Activated T-cell treated with anti-CD3 and anti-CD28 coated beads, Interleukin-2, amount 50 U/mL, for 4 hours (primary cell): ENCODE results near the gene GRIP1. TPM values are rescaled to one million over a fixed set of nuclear protein-coding genes. Genes with fewer than 3 reads are reported as not detected.
A peak's percentile ranks its signal among the peaks of the same experiment; 100 is the strongest.

Source experiments
- ATAC-seq, 2 donors: fragments of 200-7000 bp; cut with Tn5 transposase; one replicate each; pipeline ENCODE4 v1.10.0; 2021
- DNase-seq: peaks from one replicate; pipeline ENCODE4 v3.0.0-alpha.2; 2020
- H3K27me3 Mint-ChIP-seq: one replicate; pipeline ENCODE4 v1.8.0; 2021; ENCODE audit warnings: low read depth, mixed read lengths
- H3K36me3 Mint-ChIP-seq: one replicate; pipeline ENCODE4 v1.8.0; 2022; ENCODE audit warnings: mixed read lengths; ENCODE audit not compliant: insufficient read depth
- H3K4me1 Mint-ChIP-seq: one replicate; pipeline ENCODE4 v1.8.0; 2021; ENCODE audit warnings: low read depth, mixed read lengths
- H3K4me3 Mint-ChIP-seq: one replicate; pipeline ENCODE4 v1.8.0; 2021; ENCODE audit warnings: mild to moderate bottlenecking, moderate library complexity, mixed read lengths
- H3K9me3 Mint-ChIP-seq: one replicate; pipeline ENCODE4 v1.8.0; 2021; ENCODE audit warnings: mixed read lengths
- total RNA-seq, 3 donors: library from RNA; stranded (reverse); gene quantifications; one replicate each; pipeline ENCODE4 v1.2.1, GENCODE V29; 2021

The GRIP1 gene
- total RNA-seq, 3 donors from 2014 or later, result 1.6 to 8.0 (median 4.4) TPM

DNA sequence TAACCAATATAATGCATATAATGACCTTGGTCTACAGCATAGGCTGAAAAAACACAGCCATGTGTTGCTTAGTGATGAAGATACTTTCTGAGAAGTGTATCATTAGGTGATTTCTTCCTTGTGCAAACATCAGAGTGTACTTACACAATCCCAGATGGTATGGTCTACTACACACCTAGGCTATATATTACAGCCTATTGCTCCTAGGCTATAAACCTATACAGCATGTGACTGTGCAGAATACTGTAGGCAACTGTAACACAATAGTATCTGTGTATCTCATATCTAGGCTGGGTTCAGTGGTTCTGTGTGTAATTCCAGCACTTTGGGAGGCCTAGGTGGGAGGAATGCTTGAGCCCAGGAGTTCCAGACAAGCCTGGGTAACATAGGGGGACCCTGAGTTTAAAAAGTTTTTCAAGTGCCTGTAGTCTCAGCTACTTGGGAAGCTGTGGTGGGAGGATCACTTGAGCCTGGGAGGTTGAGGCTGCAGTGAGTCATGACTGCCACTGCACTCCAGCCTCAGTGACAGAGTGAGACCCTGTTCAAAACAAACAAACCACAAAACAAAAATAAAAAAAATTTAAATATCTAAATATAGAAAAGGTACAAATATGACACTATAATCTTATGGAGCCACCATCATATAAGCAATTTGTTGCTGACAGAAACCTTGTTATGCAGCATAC is 66.6 kb downstream of the GRIP1 start:
- Mint-ChIP-seq H3K4me3 (no peak overlapping the region), H3K27me3 (no peaks in the 10 kb centered on the region), H3K9me3 (no peaks in the 10 kb centered on the region), H3K36me3 (no peaks in the 10 kb centered on the region), H3K4me1 (no peaks in the 10 kb centered on the region)
- DNase-seq, result no peak
- ATAC-seq, result no peak

DNA sequence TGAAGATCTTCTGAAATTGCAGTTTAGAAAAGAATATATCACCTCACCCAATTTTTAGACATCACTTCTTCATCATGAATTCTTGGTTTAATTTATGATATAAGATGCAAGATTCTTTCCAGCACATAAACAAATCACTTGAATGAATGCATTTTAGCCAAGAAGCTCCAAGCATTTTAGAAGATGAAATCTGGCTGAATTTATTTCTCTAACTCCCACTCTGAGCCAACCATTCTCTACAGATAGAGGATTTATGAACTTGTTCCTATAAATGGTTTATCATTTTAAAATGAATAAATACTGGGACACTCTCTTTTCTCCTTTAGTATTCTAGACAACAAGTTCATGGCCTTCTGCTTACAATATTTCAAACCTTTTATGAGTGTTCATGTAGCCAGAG is 71.7 kb downstream of the GRIP1 start:
- ATAC-seq, result no peak
- Mint-ChIP-seq H3K9me3 (no peaks in the 10 kb centered on the region), H3K4me1 (no peaks in the 10 kb centered on the region), H3K27me3 (no peaks in the 10 kb centered on the region), H3K36me3 (no peaks in the 10 kb centered on the region), H3K4me3 (no peak overlapping the region)
- no peak for DNase-seq

DNA sequence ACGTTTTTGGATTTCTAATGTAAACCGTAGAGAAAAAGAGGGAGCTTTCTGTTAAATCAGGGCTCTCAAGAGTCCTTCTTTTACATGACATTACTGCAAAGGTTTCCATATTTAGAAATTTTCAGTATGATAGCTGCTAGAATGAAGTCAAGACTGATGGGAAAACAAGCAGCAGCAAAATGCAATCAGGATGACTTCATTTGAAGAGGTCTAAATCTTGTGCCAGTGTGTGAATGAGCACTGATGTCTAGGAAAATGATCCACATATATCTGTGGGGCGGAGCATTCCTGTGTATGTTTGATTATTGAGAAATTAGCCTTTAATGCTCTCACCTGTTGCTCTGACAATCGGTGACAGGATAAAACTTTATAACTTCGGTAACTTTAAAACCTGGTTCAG is 73.6 kb downstream of the GRIP1 start:
- Mint-ChIP-seq H3K27me3 (no peaks in the 10 kb centered on the region), H3K4me3 (no peak overlapping the region), H3K4me1 (no peaks in the 10 kb centered on the region), H3K36me3 (no peaks in the 10 kb centered on the region), H3K9me3 (no peaks in the 10 kb centered on the region)
- ATAC-seq (no peak), DNase-seq (no peak)

DNA sequence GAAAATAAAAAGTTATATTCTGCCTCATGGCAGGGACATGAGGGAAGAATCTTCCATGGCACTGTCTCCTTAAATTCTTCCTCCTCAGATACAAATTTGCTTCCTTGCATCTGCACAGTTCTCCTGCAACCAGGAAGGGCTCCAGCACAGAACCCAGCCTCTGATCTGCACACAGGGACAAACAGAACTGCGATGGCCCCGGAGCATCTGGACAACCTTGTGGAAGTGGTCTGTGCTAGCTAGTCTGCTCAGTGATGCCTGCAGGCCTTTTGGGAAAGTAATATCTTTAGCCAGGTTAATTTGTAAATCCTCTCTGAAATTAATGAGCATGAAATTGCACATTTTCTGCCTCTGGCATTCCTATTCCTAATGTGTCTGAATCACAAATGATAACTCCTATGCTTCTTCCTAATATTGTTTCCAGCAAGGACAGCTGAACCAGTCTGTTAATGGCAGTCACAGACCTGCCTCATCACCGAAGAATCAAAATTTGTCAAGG is 74.8 kb downstream of the GRIP1 start:
- ATAC-seq (no peak), DNase-seq (no peak)
- no peak overlapping the region for H3K4me3 Mint-ChIP-seq
- H3K27me3 Mint-ChIP-seq, result no peaks in the 10 kb centered on the region
- H3K36me3 Mint-ChIP-seq, result no peaks in the 10 kb centered on the region
- no peaks in the 10 kb centered on the region for H3K4me1 Mint-ChIP-seq
- H3K9me3 Mint-ChIP-seq, result no peaks in the 10 kb centered on the region

DNA sequence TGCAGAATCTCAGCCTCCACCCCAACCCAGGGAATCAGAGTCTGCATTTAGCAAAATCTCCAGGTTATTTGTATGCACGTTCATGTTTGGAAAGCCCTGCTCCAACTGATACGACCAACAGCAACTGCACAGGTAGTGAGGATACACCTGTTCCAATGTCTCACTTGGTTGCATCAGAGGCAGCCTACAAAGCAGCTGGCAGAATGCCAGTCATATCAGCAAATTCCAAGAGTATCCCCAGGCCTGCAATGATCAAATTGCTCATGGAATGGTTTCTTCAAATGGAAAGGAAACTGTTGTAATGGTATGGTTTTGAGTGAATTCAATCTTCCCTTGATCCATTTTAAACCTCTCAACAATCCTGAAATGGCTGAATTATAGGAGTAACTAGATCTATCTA is 75.4 kb downstream of the GRIP1 start:
- H3K4me3 Mint-ChIP-seq, result no peak overlapping the region

DNA sequence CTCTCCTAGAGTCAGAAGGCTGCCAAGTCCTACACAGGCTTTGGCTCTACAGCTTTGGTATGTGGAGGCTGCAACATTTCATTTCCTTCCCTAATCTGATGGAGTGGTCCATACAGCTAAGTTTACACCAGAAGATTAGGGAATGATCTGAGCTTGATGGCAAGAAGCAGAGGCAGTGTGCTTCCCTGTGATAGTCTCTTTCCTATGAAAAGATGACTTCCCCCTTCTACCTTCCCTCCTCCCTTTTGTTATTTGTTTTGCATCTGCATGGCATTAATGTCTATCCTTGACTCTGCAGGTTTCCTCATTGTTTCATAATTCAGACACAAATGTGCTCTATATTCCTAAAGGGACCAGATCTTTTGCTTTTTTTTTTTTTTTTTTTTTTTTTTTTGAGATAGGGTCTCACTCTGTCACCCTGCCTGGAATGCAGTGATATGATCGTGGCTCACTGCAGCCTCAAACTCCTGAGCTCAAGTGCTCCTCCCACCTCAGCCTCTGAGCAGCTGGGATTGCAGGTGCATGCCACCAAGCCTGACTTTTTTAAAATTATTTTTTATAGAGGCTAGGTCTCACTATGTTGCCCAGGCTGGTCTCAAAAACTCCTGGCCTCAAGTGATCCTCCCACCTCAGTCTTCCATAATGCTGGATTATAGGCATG is 76.3 kb downstream of the GRIP1 start:
- no peaks in the 10 kb centered on the region for H3K4me1 Mint-ChIP-seq
- DNase-seq, result no peak
- H3K36me3 Mint-ChIP-seq, result no peaks in the 10 kb centered on the region
- no peaks in the 10 kb centered on the region for H3K27me3 Mint-ChIP-seq
- ATAC-seq, result no peak
- no peak overlapping the region for H3K4me3 Mint-ChIP-seq
- H3K9me3 Mint-ChIP-seq, result no peaks in the 10 kb centered on the region

More for the DNA sequence above, 75.4 kb downstream of the GRIP1 start:
- no peaks in the 10 kb centered on the region for H3K9me3 Mint-ChIP-seq
- no peak for DNase-seq
- ATAC-seq, result no peak
- no peaks in the 10 kb centered on the region for H3K4me1 Mint-ChIP-seq
- H3K36me3 Mint-ChIP-seq, result no peaks in the 10 kb centered on the region
- no peaks in the 10 kb centered on the region for H3K27me3 Mint-ChIP-seq

DNA sequence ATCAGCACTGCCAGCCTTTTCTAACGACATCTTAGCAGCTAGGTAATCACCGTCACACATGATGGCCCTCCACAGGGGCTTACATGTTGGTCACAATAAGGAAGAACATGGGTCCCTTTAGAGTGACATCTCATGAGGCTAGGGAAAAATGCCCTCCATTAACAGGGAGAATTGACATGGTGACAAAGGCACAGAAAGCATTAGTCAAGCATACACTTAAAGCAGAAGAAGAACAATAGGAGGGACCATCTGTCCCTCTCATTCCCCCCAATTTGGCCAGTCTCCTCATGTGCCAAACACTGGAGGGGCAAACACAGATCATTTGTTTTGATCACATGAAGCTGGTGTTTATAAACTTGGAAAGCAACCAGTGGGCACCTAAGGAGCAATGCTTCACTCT is 78.0 kb downstream of the GRIP1 start:
- ATAC-seq, result no peak
- Mint-ChIP-seq H3K36me3 (no peaks in the 10 kb centered on the region), H3K4me1 (no peaks in the 10 kb centered on the region), H3K27me3 (no peaks in the 10 kb centered on the region), H3K9me3 (no peaks in the 10 kb centered on the region), H3K4me3 (no peak overlapping the region)
- DNase-seq, result no peak

DNA sequence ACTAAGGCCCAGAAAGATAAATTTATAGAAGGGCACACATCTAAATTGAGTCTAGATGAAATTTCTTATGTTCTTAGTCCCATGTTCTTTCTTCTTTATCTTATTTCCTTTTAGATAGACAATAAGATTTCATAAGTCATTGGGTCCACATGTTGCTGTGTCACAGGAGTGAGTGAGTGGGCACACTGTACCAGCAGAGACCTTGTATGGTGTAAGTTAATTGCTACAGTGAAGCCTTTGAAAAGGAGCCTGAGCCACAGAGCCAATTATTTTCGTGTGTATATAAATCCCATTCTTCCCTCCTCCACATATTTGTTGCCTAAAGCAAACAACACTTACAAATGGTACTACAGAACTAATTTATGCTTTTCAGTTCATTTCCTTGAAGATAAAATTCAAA is 79.1 kb downstream of the GRIP1 start:
- DNase-seq (no peak), ATAC-seq (no peak)
- H3K4me3 Mint-ChIP-seq, result no peak overlapping the region
- H3K4me1 Mint-ChIP-seq, result no peaks in the 10 kb centered on the region
- H3K27me3 Mint-ChIP-seq, result no peaks in the 10 kb centered on the region
- no peaks in the 10 kb centered on the region for H3K9me3 Mint-ChIP-seq
- H3K36me3 Mint-ChIP-seq, result no peaks in the 10 kb centered on the region

DNA sequence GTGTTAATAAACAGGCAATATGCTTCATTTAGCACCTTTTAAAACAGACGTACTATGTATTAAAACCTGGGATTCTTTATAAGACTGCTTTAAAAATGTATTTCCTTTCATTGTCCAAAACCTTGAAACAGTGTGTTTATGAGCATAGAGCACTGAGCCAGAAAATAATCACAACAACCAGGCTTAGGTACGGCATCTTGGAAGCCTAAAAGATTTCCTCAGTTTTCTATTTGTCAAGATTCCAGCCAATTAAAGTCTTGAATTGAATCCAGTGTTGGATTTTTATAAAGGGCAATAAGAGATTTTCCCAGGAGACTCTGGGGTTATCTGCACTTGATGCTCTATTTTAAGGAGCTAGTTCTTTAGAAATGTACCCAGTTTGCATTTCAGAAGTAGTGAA is 80.3 kb downstream of the GRIP1 start:
- no peak overlapping the region for H3K4me3 Mint-ChIP-seq
- no peaks in the 10 kb centered on the region for H3K36me3 Mint-ChIP-seq

DNA sequence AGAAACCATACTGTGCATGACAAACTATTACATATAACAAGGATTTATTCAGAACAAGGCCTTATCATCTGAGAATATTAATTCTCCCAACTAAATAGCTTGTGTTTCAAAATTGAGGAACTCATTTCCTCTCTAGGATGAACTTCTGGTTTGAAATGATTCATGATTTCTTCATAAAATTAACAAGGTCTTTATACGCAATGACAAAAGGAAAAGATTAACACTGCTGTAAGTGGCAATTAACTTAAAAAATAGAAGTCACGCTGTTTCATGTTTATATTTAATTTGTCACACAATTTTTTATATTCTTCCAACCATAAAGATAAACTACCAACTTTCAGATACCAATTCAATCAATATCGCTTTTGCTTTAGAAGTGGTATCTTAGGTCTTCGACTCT is 80.8 kb downstream of the GRIP1 start:
- no peaks in the 10 kb centered on the region for H3K27me3 Mint-ChIP-seq
- no peak overlapping the region for H3K4me3 Mint-ChIP-seq
- no peak for DNase-seq
- ATAC-seq, result no peak
- no peaks in the 10 kb centered on the region for H3K4me1 Mint-ChIP-seq
- no peaks in the 10 kb centered on the region for H3K9me3 Mint-ChIP-seq
- no peaks in the 10 kb centered on the region for H3K36me3 Mint-ChIP-seq

More for the DNA sequence above, 80.3 kb downstream of the GRIP1 start:
- DNase-seq, result no peak
- H3K27me3 Mint-ChIP-seq, result no peaks in the 10 kb centered on the region
- ATAC-seq, result no peak
- H3K4me1 Mint-ChIP-seq, result no peaks in the 10 kb centered on the region
- H3K9me3 Mint-ChIP-seq, result no peaks in the 10 kb centered on the region

DNA sequence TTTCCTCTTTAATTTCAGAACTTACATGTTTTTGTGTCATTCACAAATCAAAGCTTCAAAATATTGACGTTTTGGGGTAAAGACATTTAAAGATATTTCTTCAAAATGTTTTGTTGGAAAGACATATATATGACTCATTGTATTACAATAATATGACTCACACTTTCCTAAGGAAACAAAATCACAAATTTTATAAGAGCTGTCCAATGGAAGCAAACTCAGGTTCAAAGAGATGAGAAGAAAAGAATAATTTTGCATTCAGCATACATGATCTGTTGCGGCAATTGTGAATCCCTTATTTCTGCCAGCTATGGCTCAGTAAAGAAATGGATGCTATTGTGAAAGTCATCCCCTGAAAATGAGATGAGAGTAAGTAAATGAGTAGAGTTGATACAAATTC is 82.7 kb downstream of the GRIP1 start:
- H3K4me1 Mint-ChIP-seq, result no peaks in the 10 kb centered on the region

DNA sequence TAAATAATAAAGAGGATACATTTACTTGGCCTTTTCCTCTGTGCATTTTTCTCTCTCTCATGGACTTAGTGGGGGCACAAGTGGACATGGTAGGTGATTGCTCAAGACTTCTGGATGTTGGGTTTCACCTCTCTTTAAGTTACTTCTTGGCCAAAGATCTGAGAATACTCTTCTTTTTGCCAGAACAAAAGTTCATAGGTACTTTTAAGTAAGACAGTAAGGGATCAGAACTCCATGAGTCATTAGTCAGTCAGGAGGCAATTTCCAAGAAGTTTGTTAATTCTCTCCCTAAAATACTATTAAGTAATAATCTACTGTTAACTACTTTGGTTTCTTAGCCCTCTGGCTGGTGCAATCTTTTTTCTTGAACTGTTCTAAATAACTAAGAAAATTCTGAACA is 84.2 kb downstream of the GRIP1 start:
- no peak for ATAC-seq
- no peak for DNase-seq
- Mint-ChIP-seq H3K4me1 (no peaks in the 10 kb centered on the region), H3K4me3 (no peak overlapping the region), H3K27me3 (no peaks in the 10 kb centered on the region), H3K9me3 (no peaks in the 10 kb centered on the region), H3K36me3 (no peaks in the 10 kb centered on the region)

More for the DNA sequence above, 82.7 kb downstream of the GRIP1 start:
- H3K27me3 Mint-ChIP-seq, result no peaks in the 10 kb centered on the region
- H3K9me3 Mint-ChIP-seq, result no peaks in the 10 kb centered on the region
- DNase-seq (no peak), ATAC-seq (no peak)
- no peaks in the 10 kb centered on the region for H3K36me3 Mint-ChIP-seq
- H3K4me3 Mint-ChIP-seq, result no peak overlapping the region

DNA sequence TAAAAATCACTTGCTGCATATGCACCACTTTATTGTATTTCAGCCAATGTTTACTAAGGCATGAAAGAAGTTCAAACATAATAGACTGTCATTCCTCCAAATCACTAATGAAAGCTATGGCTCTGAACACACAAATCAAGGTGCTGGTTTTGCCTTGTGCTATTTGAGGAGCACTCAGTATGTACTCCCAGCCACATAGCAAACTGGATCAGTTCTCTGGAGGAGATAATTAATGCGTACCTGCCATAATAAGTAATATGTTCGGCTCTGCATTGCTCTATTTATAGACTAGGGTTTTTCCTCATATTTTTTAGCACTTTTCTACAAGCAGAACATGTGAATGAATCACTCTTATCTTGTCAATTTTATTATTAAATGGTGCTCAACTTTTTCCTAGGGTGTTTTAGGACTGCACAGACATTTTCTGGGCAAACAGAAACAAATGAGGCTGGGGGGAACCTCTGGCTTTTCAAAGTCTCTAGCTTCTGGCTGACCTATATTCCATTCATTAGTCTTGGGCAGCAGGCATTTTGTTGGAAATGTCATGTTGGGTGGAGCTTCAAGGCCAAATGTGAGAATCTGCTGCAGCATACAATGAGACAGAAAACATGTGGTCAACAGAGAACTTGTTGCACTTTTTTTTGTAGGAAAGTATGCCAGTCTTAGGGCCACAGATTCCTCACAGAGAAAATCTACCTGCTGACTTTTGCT is 88.4 kb downstream of the GRIP1 start:
- Mint-ChIP-seq H3K27me3 (no peaks in the 10 kb centered on the region), H3K4me3 (no peak overlapping the region), H3K9me3 (no peaks in the 10 kb centered on the region), H3K36me3 (no peaks in the 10 kb centered on the region), H3K4me1 (no peaks in the 10 kb centered on the region)
- DNase-seq (no peak), ATAC-seq (no peak)

DNA sequence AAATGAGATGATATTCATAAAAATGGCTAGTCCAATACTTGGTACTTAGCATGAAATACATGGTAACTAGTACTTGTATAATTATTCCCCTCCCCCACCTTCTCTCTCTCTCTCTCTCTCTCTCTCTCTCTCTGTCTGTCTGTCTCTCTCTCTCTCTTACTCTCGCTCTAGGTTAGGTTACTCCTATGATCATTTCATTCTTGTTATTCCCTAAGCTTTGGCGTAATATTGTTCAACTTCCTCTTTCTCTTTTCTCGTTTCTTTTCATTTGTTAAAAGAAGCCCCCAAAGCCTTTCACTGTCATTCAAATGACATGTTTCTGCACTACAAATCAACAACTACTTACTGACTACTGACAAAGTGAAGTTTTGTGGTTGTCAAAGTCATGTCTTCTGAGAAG is 89.8 kb downstream of the GRIP1 start:
- Mint-ChIP-seq H3K9me3 (no peaks in the 10 kb centered on the region), H3K36me3 (no peaks in the 10 kb centered on the region), H3K27me3 (no peaks in the 10 kb centered on the region), H3K4me3 (no peak overlapping the region), H3K4me1 (no peaks in the 10 kb centered on the region)
- no peak for ATAC-seq
- no peak for DNase-seq

DNA sequence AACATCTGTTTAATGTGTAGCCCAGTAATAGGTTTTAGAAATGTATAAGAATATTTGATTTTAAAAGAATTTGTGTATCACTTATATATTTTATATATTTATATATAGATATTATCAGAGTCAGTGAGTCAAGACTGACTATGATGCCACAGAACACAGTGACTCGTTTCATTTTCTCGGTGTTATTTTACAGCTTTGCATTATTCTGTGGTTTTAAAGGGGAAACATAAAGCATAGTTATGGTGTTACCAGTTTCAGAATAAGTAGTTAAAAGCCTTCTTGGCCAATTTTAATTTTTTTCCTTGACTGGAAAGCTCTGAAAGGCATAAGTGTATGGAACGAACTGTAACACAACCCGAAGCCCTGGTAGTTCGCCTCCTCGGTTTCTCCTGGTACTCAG is 91.0 kb downstream of the GRIP1 start:
- H3K9me3 Mint-ChIP-seq, result no peaks in the 10 kb centered on the region
- H3K27me3 Mint-ChIP-seq, result no peaks in the 10 kb centered on the region
- H3K4me1 Mint-ChIP-seq, result no peaks in the 10 kb centered on the region
- H3K4me3 Mint-ChIP-seq, result no peak overlapping the region
- ATAC-seq, result peak in 1 of 2 donors; percentile 32
- DNase-seq, result no peak
- no peaks in the 10 kb centered on the region for H3K36me3 Mint-ChIP-seq
